CD4-positive, CD25-positive, alpha-beta regulatory T cell (primary cell): ENCODE data around the gene TMEM221. TPM values are rescaled to one million over a fixed set of nuclear protein-coding genes. Genes with fewer than 3 reads are reported as not detected.
A peak's percentile ranks its signal among the peaks of the same experiment; 100 is the strongest.

Experiments used
- ATAC-seq, 2 donors: fragments of 150-1000 bp; cut with Tn5 transposase; one replicate each; pipeline ENCODE4 v1.10.0; 2021; ENCODE audit warnings: low read depth in 2 of 2, moderate number of reproducible peaks in 2 of 2, moderate library complexity in 1 of 2
- DNase-seq, 3 donors: peaks; one replicate each; pipeline versions ENCODE4 v3.0.0 to v3.0.0-alpha.2; 2012 to 2022; ENCODE audit warnings: mixed read lengths in 1 of 3
- H3K27ac ChIP-seq: one replicate; pipeline ENCODE4 v1.7.0; 2013; ENCODE audit warnings: mild to moderate bottlenecking, low read length; ENCODE audit not compliant: insufficient read depth, poor library complexity, severe bottlenecking
- H3K27me3 ChIP-seq: one replicate; pipeline ENCODE4 v1.7.0; 2013; ENCODE audit warnings: low read length; ENCODE audit not compliant: control insufficient read depth, insufficient read depth
- H3K36me3 ChIP-seq: one replicate; pipeline ENCODE4 v1.7.0; 2013; ENCODE audit warnings: mild to moderate bottlenecking, low read length, moderate library complexity; ENCODE audit not compliant: control insufficient read depth, insufficient read depth
- H3K4me1 ChIP-seq: 2 replicates; pipeline ENCODE4 v1.7.0; 2013; ENCODE audit warnings: mild to moderate bottlenecking, low read length; ENCODE audit not compliant: insufficient read depth, control insufficient read depth, poor library complexity, severe bottlenecking
- H3K4me3 ChIP-seq: one replicate; pipeline ENCODE4 v1.7.0; 2013; ENCODE audit warnings: low read depth, mild to moderate bottlenecking, low read length, moderate library complexity
- H3K9me3 ChIP-seq, 2 experiments: 1 replicate in 1 of 2; 2 replicates in 1 of 2; pipeline ENCODE4 v1.7.0; 2013; ENCODE audit warnings: low read length in 2 of 2, mild to moderate bottlenecking in 1 of 2, moderate library complexity in 1 of 2; ENCODE audit not compliant: control insufficient read depth in 2 of 2
- H3K27ac Mint-ChIP-seq, 3 donors: one replicate each; pipeline ENCODE4 v1.8.0; 2020 to 2022; ENCODE audit warnings: mild to moderate bottlenecking in 3 of 3, mixed read lengths in 3 of 3, moderate library complexity in 2 of 3
- H3K27me3 Mint-ChIP-seq: one replicate; pipeline ENCODE4 v1.8.0; 2022; ENCODE audit warnings: mild to moderate bottlenecking, mixed read lengths
- H3K36me3 Mint-ChIP-seq: one replicate; pipeline ENCODE4 v1.8.0; 2020; ENCODE audit warnings: mixed read lengths
- H3K4me1 Mint-ChIP-seq, 4 donors: one replicate each; pipeline ENCODE4 v1.8.0; 2020 to 2022; ENCODE audit warnings: mixed read lengths in 4 of 4, mild to moderate bottlenecking in 1 of 4
- H3K4me3 Mint-ChIP-seq, 4 donors: one replicate each; pipeline ENCODE4 v1.8.0; 2020 to 2022; ENCODE audit warnings: mild to moderate bottlenecking in 4 of 4, mixed read lengths in 4 of 4, moderate library complexity in 3 of 4
- H3K9me3 Mint-ChIP-seq, 7 donors: one replicate each; pipeline ENCODE4 v1.8.0; 2020 to 2022; ENCODE audit warnings: mixed read lengths in 7 of 7, mild to moderate bottlenecking in 3 of 7, moderate library complexity in 2 of 7
- polyA plus RNA-seq, 4 donors: library from polyadenylated mRNA; unstranded; fragments of 300-500 nt; fragmentation: Illumina TruSeq; gene quantifications; one replicate each; pipeline ENCODE4 v1.2.3, GENCODE V29; 2021
- total RNA-seq: library from RNA; stranded (reverse); gene quantifications from one replicate; pipeline ENCODE4 v1.2.3, GENCODE V29; 2022

The TMEM221 gene
- total and polyA plus RNA-seq, 5 donors from 2014 or later = 0.16 TPM; not detected in 4

GRCh38 chr19:17450264-17451075, 2.0 kb upstream of the TMEM221 start:
- H3K9me3 Mint-ChIP-seq = peaks cover 0 to 1% (median 0%) of the 10 kb centered on the region in 7 donors
- peaks cover 3% of the 10 kb centered on the region for H3K27me3 ChIP-seq
- H3K4me1 ChIP-seq = peaks cover 10% of the 10 kb centered on the region
- no peaks in the 10 kb centered on the region for H3K36me3 ChIP-seq
- ATAC-seq (peak; percentile 63 to 73), DNase-seq (peak in 1 of 3 donors; percentile 66)
- H3K4me3 ChIP-seq = no peak overlapping the region
- H3K9me3 ChIP-seq = no peaks in the 10 kb centered on the region
- H3K27me3 Mint-ChIP-seq = peaks cover 29% of the 10 kb centered on the region
- H3K27ac ChIP-seq = no peak overlapping the region
- no peak overlapping the region for H3K27ac Mint-ChIP-seq
- peak overlapping the region in 3 of 4 donors; percentile 27 to 61 (median 60) for H3K4me3 Mint-ChIP-seq
- peaks cover 3% of the 10 kb centered on the region for H3K36me3 Mint-ChIP-seq
- peaks cover 0 to 26% (median 12%) of the 10 kb centered on the region in 4 donors for H3K4me1 Mint-ChIP-seq

DNA sequence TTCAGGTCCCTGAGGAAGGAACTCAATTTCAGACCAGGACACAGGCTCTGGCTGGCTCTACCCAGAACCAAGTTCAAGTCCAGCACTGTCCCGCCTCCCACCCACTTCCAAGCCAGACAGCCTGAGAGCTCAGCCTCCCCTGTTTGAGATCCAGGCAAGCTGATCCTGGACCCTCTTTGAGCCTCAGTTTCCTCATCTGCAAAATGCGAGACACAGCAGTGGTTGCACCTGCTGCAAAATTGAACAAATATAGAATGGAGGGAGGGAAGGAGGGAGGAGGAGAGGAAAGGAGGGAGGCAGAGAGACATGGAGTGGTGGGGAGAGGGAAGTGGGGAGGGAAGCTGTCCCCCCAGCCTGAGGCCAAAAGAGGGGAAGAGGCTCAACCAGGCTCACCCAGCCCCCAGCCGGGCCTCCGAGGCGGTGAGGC, 751 bp downstream of the TMEM221 start:
- Histone ChIP-seq H3K27ac (no peak overlapping the region), H3K4me1 (peaks cover 10% of the 10 kb centered on the region), H3K27me3 (peaks cover 3% of the 10 kb centered on the region), H3K9me3 (no peaks in the 10 kb centered on the region), H3K4me3 (no peak overlapping the region), H3K36me3 (no peaks in the 10 kb centered on the region)
- Mint-ChIP-seq H3K4me3 (peak overlapping the region in 3 of 4 donors; percentile 52 to 63 (median 54)), H3K27ac (no peak overlapping the region), H3K4me1 (peaks cover 0 to 16% (median 7%) of the 10 kb centered on the region in 4 donors), H3K9me3 (peaks cover 0 to 1% (median 0%) of the 10 kb centered on the region in 7 donors), H3K36me3 (peaks cover 3% of the 10 kb centered on the region), H3K27me3 (peaks cover 18% of the 10 kb centered on the region)
- no peak for ATAC-seq
- DNase-seq = no peak

DNA sequence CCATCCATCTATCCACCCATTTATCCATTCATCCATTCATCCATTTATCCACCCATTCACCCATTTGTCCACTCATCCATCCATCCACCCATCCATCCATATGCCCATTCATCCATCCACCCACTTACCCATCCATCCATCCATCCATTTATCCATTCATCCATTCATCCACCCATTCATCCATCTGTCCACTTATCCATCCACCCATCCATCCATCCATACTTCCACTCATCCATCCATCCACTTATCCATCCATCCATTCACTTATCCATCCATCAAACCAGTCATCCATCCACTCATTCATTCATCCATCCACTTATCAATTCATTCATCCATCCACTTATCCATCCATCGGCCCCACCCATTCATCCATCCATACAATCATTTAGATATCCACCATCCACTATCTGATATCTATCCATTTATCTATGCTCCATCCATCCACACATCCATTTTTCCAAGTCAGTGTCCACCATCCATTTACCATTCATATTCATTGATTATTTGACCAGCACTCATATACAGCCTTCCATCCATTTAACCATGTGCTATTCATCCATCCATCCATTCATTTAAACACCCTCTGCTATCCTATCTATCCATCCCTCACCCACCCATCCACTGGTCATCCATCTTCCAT, 2.8 kb downstream of the TMEM221 start:
- H3K4me3 Mint-ChIP-seq = no peak overlapping the region
- peaks cover 18% of the 10 kb centered on the region for H3K27me3 Mint-ChIP-seq
- H3K4me1 ChIP-seq = peaks cover 10% of the 10 kb centered on the region
- peaks cover 0 to 1% (median 0%) of the 10 kb centered on the region in 7 donors for H3K9me3 Mint-ChIP-seq
- H3K4me1 Mint-ChIP-seq = peaks cover 0 to 14% (median 7%) of the 10 kb centered on the region in 4 donors
- H3K36me3 ChIP-seq = no peaks in the 10 kb centered on the region
- no peak overlapping the region for H3K27ac Mint-ChIP-seq
- no peak overlapping the region for H3K4me3 ChIP-seq
- peaks cover 3% of the 10 kb centered on the region for H3K36me3 Mint-ChIP-seq
- H3K9me3 ChIP-seq = no peaks in the 10 kb centered on the region
- ATAC-seq = no peak
- no peak for DNase-seq
- H3K27ac ChIP-seq = no peak overlapping the region
- peaks cover 3% of the 10 kb centered on the region for H3K27me3 ChIP-seq

DNA sequence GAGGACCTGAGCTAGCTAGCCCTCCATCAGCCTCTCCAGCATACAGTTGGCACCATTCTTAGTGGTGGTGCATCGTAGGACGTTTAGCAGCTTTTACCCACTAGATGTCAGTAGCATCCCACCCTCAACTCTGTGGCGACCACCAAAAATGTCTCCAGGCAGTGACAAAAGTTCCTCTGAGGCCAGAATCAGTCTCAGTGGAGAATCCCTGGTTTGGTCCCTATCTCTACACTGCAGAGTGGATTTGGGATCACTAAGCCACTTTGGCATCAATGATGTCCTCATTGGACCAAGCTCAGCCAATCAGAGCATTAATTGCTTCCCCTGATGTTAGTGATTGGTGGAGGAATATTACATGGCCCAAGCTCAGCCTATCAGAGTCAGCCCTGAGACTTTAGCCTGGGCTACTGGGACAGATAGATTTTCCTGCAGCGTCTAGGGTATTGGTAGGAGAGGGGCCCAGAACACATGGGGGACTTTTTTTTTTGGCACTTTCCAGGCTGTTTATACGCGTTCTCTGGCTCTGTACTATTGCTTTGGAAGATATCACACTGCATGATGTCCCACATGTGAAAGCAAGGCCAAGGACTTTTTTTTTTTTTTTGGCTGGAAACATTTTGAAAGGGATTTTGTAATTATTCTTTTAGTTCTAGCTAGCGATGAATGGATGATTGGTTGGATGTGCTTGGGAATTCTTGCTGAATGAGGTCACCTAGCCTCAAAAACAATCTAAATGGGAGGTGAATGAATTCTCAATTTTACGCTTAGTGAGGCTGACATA, 7.0 kb downstream of the TMEM221 start:
- Mint-ChIP-seq H3K4me1 (no peaks in the 10 kb centered on the region), H3K27ac (no peak overlapping the region), H3K27me3 (no peaks in the 10 kb centered on the region), H3K4me3 (no peak overlapping the region), H3K9me3 (no peaks in the 10 kb centered on the region), H3K36me3 (no peaks in the 10 kb centered on the region)
- no peak overlapping the region for H3K4me3 ChIP-seq
- H3K27ac ChIP-seq = no peak overlapping the region
- ATAC-seq (peak in 1 of 2 donors; percentile 31), DNase-seq (peak in 2 of 3 donors; percentile 26 to 38)
- no peaks in the 10 kb centered on the region for H3K27me3 ChIP-seq
- H3K36me3 ChIP-seq = no peaks in the 10 kb centered on the region
- H3K4me1 ChIP-seq = no peaks in the 10 kb centered on the region
- H3K9me3 ChIP-seq = no peaks in the 10 kb centered on the region

DNA sequence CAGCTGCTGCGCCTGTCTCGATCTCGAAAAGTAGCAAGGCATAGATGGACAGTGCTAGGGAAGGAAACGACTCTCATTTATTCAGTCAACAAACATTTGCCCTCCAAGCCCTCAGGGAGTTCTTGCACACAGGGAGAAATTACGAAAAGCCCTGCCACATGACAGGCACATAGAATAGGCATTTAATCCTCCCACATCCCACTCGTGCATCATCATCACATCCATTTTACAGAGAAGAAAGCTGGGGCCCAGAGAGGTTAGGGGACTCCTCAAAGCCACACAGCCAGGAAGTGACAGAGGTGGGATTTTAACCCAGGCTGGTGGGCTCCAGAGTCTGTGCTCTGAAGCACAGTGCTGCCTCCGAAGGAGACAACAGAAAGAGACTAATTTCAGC, 11.6 kb downstream of the TMEM221 start:
- H3K27ac Mint-ChIP-seq = no peak overlapping the region

DNA sequence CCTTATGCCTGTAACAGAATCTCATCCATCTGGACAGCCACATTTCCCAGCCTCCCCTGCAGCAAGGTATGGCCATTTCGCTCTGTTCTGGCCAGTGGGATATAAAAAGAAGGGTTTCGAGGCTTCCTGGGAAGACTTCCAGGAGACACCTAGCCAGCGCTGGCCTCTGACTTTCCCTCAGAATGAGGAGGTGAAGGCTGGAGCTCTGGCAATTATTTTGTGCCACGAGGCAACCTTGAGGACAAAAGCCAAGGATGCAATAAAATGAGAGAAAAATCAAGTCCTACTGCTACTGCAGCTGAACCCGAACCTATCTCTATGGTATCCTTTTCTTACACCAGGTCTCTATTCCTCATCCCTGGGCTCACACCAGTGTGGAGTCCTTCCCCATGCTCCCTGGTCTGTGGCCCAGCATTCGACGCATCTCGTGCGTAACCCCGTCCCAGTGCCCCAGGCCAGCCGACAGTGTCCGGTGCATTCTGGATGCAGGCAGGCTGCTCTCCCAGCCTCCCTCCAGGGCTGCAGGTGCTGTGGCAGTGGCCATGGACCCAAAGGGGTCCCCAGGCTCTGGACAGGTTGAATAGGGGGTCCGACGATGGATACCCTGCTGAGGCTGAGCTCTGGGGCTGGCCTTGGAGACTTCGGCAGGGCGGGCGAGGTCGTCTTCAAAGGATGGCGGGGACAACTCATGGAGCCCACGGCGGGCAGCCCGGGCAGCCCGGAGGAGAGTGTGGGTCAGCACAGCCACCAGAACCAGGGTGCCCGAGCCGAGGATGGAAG, 12.2 kb downstream of the TMEM221 start:
- no peaks in the 10 kb centered on the region for H3K27me3 ChIP-seq
- H3K27ac Mint-ChIP-seq = no peak overlapping the region
- H3K9me3 ChIP-seq = no peaks in the 10 kb centered on the region
- no peak for DNase-seq
- H3K27me3 Mint-ChIP-seq = no peaks in the 10 kb centered on the region
- no peak overlapping the region for H3K4me3 ChIP-seq
- no peak overlapping the region for H3K27ac ChIP-seq
- no peaks in the 10 kb centered on the region for H3K36me3 ChIP-seq
- ATAC-seq = no peak
- no peaks in the 10 kb centered on the region for H3K4me1 Mint-ChIP-seq
- no peaks in the 10 kb centered on the region for H3K4me1 ChIP-seq
- H3K9me3 Mint-ChIP-seq = no peaks in the 10 kb centered on the region
- no peaks in the 10 kb centered on the region for H3K36me3 Mint-ChIP-seq
- H3K4me3 Mint-ChIP-seq = no peak overlapping the region

More for the DNA sequence above, 11.6 kb downstream of the TMEM221 start:
- DNase-seq (no peak), ATAC-seq (no peak)
- no peaks in the 10 kb centered on the region for H3K27me3 Mint-ChIP-seq
- Histone ChIP-seq H3K27me3 (no peaks in the 10 kb centered on the region), H3K4me3 (no peak overlapping the region), H3K27ac (no peak overlapping the region), H3K4me1 (no peaks in the 10 kb centered on the region), H3K9me3 (no peaks in the 10 kb centered on the region), H3K36me3 (no peaks in the 10 kb centered on the region)
- no peaks in the 10 kb centered on the region for H3K9me3 Mint-ChIP-seq
- H3K36me3 Mint-ChIP-seq = no peaks in the 10 kb centered on the region
- H3K4me1 Mint-ChIP-seq = no peaks in the 10 kb centered on the region
- no peak overlapping the region for H3K4me3 Mint-ChIP-seq

DNA sequence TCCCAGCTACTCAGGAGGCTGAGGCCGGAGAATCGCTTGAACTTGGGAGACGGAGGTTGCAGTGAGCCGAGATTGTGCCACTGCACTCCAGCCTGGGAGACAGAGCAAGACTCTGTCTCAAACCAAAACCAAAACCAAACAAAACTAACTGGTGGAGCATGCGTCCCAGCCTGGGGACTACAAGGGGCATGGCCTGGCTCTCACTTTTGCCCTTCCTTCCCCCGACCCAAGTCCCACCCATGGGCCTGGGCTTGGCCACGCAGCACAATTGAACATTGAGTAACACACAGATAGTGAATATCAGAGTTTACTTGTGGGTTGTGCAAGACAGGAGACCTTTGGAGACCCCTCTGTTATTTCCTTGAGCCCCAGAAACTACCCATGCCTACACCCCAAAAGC, 13.2 kb downstream of the TMEM221 start:
- Mint-ChIP-seq H3K27me3 (no peaks in the 10 kb centered on the region), H3K4me1 (no peaks in the 10 kb centered on the region), H3K27ac (no peak overlapping the region), H3K4me3 (no peak overlapping the region), H3K9me3 (no peaks in the 10 kb centered on the region), H3K36me3 (no peaks in the 10 kb centered on the region)
- no peaks in the 10 kb centered on the region for H3K4me1 ChIP-seq
- no peaks in the 10 kb centered on the region for H3K9me3 ChIP-seq
- no peak overlapping the region for H3K4me3 ChIP-seq
- H3K36me3 ChIP-seq = no peaks in the 10 kb centered on the region
- no peaks in the 10 kb centered on the region for H3K27me3 ChIP-seq
- DNase-seq (no peak), ATAC-seq (no peak)
- no peak overlapping the region for H3K27ac ChIP-seq
